ENCODE data around the gene BCL2L11.

- TF ChIP-seq GATA2 (IDR thresholded peaks at IDR 0.05; ENCODE audit: low read depth, low read length), result no peak
- no peak for TF ChIP-seq GATA3 (IDR thresholded peaks at IDR 0.05; ENCODE audit: low read depth, low read length)
Measured at GRCh38 chr2:111091811-111092211, 28.9 kb upstream of the BCL2L11 start.
